Measurements from ENCODE around the gene ELMO1. TPM values are rescaled to one million over a fixed set of nuclear protein-coding genes. Genes with fewer than 3 reads are reported as not detected.

ELMO1 gene
- total and polyA plus RNA-seq, 2 experiments from 2014 or later = 6.5 to 24.9 TPM

DNA sequence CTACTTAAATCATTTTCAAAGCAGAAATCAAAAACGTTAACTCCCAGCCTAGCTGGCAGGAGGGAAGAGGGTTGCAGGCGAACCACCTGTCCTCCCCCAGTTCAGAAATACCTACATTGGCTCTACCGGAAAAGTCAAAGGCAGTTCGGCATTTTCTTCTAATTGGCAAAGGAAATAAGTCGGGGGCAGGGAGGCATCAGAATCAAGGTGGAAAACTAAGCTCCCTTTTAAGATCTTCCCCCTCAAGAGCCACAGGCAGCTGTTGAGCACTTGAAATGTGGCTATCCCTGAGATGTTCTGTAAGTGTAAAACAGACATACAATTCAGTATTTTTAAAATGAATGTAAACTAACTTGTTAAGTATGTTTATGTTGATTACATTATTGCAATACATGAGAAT is 957 bp upstream of the ELMO1 start:
- Histone ChIP-seq H3K4me3 (peak overlapping the region; percentile 89), H3K4me2 (peak overlapping the region; percentile 96)

DNA sequence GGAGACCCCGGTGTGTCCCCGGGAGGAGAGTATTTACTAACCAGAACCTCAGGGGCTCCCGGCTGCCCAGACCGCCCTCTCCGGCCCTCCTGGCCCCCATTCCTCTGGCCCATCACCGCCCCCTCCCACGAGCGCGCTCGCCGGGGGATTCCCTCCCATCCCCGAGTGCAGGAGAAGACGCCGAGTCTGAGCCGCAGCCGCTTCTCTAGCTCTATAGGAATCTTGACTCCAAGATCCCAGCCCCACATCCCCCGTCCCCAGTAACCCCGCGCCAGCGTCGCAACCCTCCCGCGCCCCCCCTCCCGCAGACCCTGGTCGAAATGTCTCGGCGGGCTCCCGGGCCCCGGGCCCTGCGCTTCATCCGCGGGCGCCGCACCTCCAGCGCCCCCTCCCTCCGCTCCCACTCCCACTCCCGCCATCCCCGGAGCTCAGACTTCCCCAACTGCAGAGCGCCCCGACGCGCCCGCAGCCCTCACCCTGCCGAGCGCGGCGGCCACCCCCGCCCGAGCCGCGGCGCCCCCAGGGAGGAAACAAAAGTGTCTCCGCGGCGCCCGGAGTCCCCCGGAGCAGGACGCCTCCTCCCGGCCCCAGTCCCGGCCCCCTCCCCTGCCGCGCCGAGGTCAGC is 541 bp downstream of the ELMO1 start:
- Histone ChIP-seq H3K4me1 (ENCODE audit: insufficient read depth) (peaks cover 12% of the 10 kb centered on the region), H3K79me2 (replicated peaks; ENCODE audit: insufficient read depth) (0 out of 2 replicates have a peak, but pooled peaks cover 7% of the 10 kb centered on the region), H3K9me2 (ENCODE audit: insufficient read depth) (no peaks in the 10 kb centered on the region), H4K20me1 (replicated peaks; ENCODE audit: insufficient read depth) (peaks cover 2% of the 10 kb centered on the region; the same call in 1 of the 2 replicates), H3K27ac (ENCODE audit: low read depth) (no peak overlapping the region), H3K27me3 (ENCODE audit: insufficient read depth) (peaks cover 24% of the 10 kb centered on the region), H3K4me3 (peak overlapping the region; percentile 89), H3F3A (replicated peaks; ENCODE audit: low read depth) (peaks cover 2% of the 10 kb centered on the region; the same call in 1 of the 2 replicates), H3K36me3 (ENCODE audit: insufficient read depth) (no peaks in the 10 kb centered on the region), H3K4me2 (peak overlapping the region; percentile 96), H2AFZ (peak overlapping the region; percentile 98)
- H3K4me3 Mint-ChIP-seq = peak overlapping the region; percentile 95
- DNase-seq (ENCODE audit: low spot score) = peak; percentile 80
- peaks cover 20% of the 10 kb centered on the region for H3K27me3 Mint-ChIP-seq (ENCODE audit: insufficient read depth, low read depth, poor library complexity)
- H3K4me1 Mint-ChIP-seq = peaks cover 44% of the 10 kb centered on the region
- no peaks in the 10 kb centered on the region; the same call in 2 of the 3 replicates for H3K36me3 Mint-ChIP-seq (ENCODE audit: low read depth)
- no peaks in the 10 kb centered on the region for H3K9me3 Mint-ChIP-seq
- no peak overlapping the region for H3K27ac Mint-ChIP-seq
- peak; percentile 70 for ATAC-seq
- no peak for TF ChIP-seq STAT1 (IDR thresholded peaks at IDR 0.05; ENCODE audit: unreplicated experiment)
- TF ChIP-seq, protein P1, sequence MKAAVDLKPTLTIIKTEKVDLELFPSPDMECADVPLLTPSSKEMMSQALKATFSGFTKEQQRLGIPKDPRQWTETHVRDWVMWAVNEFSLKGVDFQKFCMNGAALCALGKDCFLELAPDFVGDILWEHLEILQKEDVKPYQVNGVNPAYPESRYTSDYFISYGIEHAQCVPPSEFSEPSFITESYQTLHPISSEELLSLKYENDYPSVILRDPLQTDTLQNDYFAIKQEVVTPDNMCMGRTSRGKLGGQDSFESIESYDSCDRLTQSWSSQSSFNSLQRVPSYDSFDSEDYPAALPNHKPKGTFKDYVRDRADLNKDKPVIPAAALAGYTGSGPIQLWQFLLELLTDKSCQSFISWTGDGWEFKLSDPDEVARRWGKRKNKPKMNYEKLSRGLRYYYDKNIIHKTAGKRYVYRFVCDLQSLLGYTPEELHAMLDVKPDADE (IDR thresholded peaks at IDR 0.05) = no peak
- no peak for TF ChIP-seq JUNB (IDR thresholded peaks at IDR 0.05; ENCODE audit: unreplicated experiment)
- no peak for TF ChIP-seq EZH2 (IDR thresholded peaks at IDR 0.05; ENCODE audit: low read depth, unreplicated experiment)
- TF ChIP-seq POLR2AphosphoS5 (IDR thresholded peaks at IDR 0.05; ENCODE audit: low read depth) = no peak

More for the DNA sequence above, 957 bp upstream of the ELMO1 start:
- no peaks in the 10 kb centered on the region; the same call in 2 of the 3 replicates for H3K36me3 Mint-ChIP-seq (ENCODE audit: low read depth)
- peaks cover 43% of the 10 kb centered on the region for H3K4me1 Mint-ChIP-seq
- Histone ChIP-seq H2AFZ (peak overlapping the region; percentile 25; the same call in 1 of the 2 replicates), H3K9me2 (ENCODE audit: insufficient read depth) (no peaks in the 10 kb centered on the region), H3K36me3 (ENCODE audit: insufficient read depth) (no peaks in the 10 kb centered on the region), H3K79me2 (replicated peaks; ENCODE audit: insufficient read depth) (0 out of 2 replicates have a peak, but pooled peaks cover 7% of the 10 kb centered on the region), H3F3A (replicated peaks; ENCODE audit: low read depth) (peaks cover 2% of the 10 kb centered on the region; the same call in 1 of the 2 replicates), H3K27me3 (ENCODE audit: insufficient read depth) (peaks cover 24% of the 10 kb centered on the region), H3K4me1 (ENCODE audit: insufficient read depth) (peaks cover 12% of the 10 kb centered on the region), H3K27ac (ENCODE audit: low read depth) (no peak overlapping the region), H4K20me1 (replicated peaks; ENCODE audit: insufficient read depth) (peaks cover 2% of the 10 kb centered on the region; the same call in 1 of the 2 replicates)
- H3K4me3 Mint-ChIP-seq = peak overlapping the region; percentile 86
- H3K27me3 Mint-ChIP-seq (ENCODE audit: insufficient read depth, low read depth, poor library complexity) = peaks cover 20% of the 10 kb centered on the region
- DNase-seq (ENCODE audit: low spot score) = peak; percentile 23
- no peak for TF ChIP-seq ZNF331 (CRISPR knock-in tag; IDR thresholded peaks at IDR 0.05; ENCODE audit: low read depth)
- TF ChIP-seq NANOG (IDR thresholded peaks at IDR 0.05; ENCODE audit: borderline replicate concordance) = no peak
- no peak for TF ChIP-seq STAT1 (IDR thresholded peaks at IDR 0.05; ENCODE audit: unreplicated experiment)
- TF ChIP-seq ZNF114 (CRISPR knock-in tag; IDR thresholded peaks at IDR 0.05) = no peak
- TF ChIP-seq, protein P2, sequence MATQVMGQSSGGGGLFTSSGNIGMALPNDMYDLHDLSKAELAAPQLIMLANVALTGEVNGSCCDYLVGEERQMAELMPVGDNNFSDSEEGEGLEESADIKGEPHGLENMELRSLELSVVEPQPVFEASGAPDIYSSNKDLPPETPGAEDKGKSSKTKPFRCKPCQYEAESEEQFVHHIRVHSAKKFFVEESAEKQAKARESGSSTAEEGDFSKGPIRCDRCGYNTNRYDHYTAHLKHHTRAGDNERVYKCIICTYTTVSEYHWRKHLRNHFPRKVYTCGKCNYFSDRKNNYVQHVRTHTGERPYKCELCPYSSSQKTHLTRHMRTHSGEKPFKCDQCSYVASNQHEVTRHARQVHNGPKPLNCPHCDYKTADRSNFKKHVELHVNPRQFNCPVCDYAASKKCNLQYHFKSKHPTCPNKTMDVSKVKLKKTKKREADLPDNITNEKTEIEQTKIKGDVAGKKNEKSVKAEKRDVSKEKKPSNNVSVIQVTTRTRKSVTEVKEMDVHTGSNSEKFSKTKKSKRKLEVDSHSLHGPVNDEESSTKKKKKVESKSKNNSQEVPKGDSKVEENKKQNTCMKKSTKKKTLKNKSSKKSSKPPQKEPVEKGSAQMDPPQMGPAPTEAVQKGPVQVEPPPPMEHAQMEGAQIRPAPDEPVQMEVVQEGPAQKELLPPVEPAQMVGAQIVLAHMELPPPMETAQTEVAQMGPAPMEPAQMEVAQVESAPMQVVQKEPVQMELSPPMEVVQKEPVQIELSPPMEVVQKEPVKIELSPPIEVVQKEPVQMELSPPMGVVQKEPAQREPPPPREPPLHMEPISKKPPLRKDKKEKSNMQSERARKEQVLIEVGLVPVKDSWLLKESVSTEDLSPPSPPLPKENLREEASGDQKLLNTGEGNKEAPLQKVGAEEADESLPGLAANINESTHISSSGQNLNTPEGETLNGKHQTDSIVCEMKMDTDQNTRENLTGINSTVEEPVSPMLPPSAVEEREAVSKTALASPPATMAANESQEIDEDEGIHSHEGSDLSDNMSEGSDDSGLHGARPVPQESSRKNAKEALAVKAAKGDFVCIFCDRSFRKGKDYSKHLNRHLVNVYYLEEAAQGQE (IDR thresholded peaks at IDR 0.05; ENCODE audit: unreplicated experiment) = no peak
- TF ChIP-seq EZH2phosphoT487 (IDR thresholded peaks at IDR 0.05; ENCODE audit: unreplicated experiment) = no peak
- no peak for TF ChIP-seq CREB1 (CRISPR knock-in tag; IDR thresholded peaks at IDR 0.05; ENCODE audit: low read depth)
- TF ChIP-seq, protein P1 (IDR thresholded peaks at IDR 0.05) = no peak
- no peak for TF ChIP-seq EZH2 (IDR thresholded peaks at IDR 0.05; ENCODE audit: low read depth, unreplicated experiment)
- no peaks in the 10 kb centered on the region for H3K9me3 Mint-ChIP-seq
- no peak for ATAC-seq
- H3K27ac Mint-ChIP-seq = no peak overlapping the region

All from GM23338 (cell line).